Stimulated activated CD8-positive, alpha-beta memory T cell treated with anti-CD3 and anti-CD28 coated beads, Interleukin-15, amount 100 ng/mL, for 1 hour (primary cell): Measurements from ENCODE around the gene AGAP3.
A peak's percentile ranks its signal among the peaks of the same experiment; 100 is the strongest.

Experiments used
- DNase-seq: peaks from one replicate; pipeline ENCODE4 v3.0.0-alpha.2; 2020; ENCODE audit warnings: low read depth

The AGAP3 gene

GRCh38 chr7:151167197-151167961 lies 81.1 kb downstream of the AGAP3 start, which contains the start of gene GBX1:
Gene GBX1, minus strand, starts transcription at chr7:151167694. Its CDS starts 146 bp downstream, at chr7:151167548.
- no peak for DNase-seq

DNA sequence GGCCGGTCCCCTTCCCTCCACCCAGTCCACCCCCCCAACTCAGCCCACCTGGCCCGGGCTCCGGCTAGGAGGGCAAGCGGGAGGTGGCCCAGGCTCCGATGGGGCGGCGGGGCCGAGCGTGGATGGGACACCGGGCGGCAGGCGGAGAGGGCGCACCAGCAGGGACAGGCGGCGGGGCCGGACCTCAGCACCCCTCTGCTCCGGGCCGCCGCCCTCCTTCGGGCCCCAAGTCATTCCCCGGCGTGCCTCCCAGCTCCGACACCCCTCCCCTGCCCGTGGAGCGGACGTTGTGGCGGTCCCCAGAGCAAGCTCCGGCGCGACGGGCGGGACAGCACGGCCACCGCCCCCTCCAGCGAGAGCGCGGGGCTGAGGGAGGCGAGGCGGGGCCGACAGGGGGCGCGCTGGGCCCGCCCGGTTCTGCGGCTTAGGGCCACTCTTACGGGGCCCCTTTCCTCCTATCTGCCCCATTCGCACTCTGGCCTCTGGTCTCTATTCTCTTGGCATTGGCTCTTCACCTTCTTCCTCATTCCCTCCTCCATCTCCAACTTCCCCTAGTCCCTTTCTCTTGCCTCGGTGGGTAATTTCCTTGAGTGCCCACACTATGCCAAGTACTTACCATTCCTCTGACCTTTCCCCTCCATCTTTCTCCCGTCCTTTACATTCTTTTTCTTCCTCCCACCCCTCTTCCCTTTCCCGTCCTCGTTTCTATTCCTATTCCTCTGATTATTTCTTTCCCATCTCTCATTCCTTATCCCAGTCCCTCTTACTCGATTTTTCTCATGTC lies 81.9 kb downstream of the AGAP3 start:
- DNase-seq = peak; percentile 18

- no peak for DNase-seq
These were observed 82.5 kb downstream of the AGAP3 start for GRCh38 chr7:151168787-151169162.

DNA sequence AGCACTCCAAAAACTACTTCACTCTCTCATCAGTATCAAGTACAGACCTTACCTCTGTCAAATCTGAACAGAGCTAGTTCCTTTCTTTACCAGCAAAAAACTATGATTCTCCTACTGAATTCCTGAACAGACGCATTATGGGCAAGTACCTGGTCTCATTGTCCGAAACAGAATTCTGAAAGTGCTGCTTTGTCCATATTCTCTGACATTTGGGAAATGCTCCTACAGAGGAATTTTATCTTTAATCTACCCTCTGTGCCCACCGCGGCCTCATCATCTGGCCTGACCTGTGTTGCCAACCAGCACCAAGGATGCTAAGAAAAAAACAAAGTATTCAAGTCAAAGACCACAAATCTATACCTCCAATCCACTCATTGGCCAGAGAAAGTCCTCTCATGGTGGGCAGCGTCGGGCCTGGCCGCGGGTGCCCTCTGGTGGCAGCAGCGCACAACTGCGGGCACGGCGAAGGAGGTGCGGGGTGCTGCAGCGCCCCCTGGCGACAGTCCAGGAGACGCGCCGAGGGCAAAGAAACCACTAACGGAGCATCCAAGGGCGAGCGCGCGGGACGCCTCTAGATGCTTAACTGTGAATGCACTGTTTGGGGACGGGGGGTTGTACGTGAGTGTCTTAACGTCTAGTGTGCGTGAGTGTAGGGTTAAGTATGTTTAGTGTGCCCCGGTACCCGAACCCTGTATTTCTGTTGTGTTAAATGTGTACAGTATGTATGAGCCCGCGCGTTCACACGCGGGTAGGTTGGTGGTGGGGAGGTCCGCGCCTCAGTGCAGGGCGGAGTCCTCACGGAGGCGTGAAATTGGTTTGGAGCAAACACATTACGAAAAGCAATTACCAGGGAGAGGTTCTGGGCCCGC lies 86.2 kb downstream of the AGAP3 start:
- DNase-seq = peak; percentile 55

- no peak for DNase-seq
These were observed 87.3 kb downstream of the AGAP3 start for GRCh38 chr7:151173386-151174245.

DNA sequence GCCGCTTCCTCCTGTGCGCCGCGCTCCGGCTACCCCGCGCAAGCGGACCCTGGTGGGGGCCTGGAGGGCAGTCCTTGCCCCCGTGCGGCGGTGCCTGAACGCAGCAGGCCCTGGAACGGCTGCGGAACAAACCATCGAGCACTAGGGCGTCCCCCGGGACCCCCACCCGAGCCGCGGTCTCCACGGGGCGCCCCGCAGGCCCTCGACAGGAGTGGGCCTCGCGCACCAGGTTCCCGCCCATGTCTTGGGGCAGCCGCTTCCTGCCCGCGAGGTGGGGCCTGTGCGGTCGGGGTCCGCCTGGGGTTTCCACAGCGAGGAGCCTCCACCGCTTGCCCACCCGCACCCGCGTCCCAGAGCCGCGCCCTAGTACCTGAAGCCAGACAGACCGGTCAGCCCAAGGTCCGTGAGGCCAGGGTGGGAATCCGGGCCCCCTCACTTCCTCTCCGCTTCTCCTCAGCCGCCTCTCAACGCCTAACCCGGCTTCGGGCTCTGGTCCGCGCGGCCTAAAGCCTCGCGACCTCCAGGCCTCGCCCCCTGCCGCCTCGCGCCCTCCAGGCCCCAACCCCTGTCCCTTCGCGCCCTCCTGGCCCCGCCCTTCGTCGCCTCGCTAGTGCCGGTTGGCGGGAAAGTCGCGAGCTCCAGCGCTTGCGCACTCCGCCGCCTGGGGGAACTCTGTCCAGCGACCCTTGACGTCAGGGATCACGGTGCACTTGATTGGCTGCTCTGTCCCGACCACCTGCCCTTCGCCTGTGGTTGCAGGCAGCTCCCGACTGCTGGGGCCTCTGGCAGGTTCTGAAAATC lies 88.2 kb downstream of the AGAP3 start:
- no peak for DNase-seq

- DNase-seq = no peak
These were observed 88.9 kb downstream of the AGAP3 start for GRCh38 chr7:151175047-151175792.

DNA sequence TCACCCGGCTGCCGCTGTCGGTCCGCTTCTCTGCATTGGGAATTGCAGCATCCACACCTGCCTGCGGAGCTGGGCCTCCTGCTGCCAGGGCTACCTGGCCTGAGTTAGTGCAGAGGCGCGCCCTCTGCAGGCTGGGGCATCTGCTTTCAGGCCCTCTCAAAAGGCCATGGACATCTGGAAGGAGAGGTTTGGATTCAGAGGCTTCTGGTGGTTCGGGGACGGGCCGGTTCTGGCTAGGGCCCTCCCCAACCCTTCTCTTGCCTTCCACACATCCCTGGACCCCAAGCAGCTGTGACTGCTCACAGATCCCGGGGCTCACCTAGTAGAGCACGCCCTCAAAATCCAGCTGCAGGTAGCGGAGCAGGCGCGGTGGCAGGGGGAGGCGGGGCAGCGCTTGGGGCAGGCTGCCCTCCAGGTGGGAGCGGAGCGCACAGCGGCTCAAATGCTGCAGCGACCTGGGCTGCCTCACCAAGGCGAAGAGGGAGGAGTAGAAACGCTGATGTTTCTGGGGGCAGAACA lies 89.6 kb downstream of the AGAP3 start:
- DNase-seq = no peak

- DNase-seq = no peak
These were observed 90.1 kb downstream of the AGAP3 start for GRCh38 chr7:151176401-151176800.

GRCh38 chr7:151177310-151177709 lies 91.0 kb downstream of the AGAP3 start:
- DNase-seq = no peak

DNA sequence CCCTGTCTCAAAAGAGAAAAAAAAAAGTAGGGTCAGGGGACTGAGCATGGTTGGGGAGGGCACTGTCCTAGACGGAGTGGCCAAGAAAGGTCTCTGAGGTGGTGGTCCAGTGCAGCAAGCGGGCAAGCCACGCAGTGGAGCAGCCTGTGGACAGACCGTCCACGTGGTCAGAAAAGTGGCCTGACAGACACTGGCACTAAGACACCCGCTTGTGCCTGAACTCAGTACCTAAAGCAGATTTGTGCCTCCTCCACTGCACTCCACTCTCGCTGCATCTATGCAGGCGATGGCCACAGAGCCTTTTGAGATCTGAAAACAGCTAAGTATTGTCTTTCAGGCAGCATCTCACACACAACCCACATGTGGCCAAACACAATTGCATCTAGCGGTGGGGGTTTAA lies 92.0 kb downstream of the AGAP3 start:
- no peak for DNase-seq

DNA sequence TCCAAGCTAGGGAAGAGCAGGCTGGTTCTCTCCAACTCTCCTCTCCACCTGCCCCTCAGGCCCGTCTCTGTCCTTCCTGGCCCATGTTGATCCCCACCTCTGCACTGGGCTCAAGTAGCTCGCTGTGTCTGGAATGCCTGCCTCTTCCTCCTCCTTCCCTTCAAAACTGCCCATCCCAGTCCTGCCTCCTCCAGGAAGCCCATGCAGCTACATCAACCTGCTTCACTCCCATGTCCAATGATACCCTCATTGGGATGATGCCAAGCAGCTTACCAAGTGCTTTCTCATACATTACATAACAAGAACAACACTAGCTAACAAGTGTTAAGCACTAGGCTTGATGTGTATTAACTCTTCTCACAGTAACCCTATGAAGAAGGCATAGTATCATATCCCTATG lies 92.6 kb downstream of the AGAP3 start:
- DNase-seq = no peak

DNA sequence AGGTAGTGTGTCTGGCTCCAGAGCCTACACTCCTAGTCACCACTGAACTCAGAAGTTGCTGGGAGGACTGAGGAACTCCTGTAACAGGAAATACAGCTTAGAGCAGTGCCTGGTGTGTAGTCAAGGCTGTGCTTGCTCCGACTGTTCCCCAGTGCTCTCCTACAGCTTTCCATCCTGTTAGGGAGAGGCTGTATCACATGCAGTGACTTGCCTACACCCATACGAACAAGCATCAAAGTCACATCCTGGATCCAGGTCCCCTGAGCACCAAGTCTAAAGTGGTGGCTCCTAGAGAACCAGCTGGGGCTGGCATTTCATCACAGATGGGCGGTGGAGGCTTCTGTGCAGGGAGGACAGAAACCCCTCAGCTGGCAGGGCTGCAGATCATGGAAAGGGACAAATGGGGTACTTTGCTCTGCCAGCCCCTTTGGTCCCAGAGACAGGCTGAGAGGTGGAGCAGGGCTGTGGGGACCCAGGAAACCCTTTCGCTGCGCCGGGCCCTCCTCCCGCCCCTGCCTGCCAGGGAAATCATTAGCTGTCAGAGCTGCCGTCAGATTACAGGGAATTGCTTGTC lies 93.1 kb downstream of the AGAP3 start:
- no peak for DNase-seq

DNA sequence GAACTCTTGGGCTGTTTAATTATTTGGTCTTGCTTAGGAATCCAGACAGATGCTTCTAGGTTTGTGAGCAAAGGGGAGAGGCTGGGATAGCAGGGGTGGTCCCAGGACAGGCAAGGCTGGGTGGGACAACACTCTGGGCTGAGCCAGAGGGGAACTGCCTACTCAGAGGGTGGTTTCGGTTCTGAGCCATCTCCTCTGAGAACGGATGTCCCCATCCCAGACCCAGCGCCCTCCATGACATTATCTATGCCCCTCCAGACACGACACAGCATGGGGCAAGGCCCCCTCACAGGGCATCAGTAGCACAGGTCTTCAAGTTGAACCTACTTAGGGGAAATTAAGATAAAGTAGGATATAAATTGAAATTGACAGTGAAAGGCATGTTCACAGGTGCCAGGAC lies 93.7 kb downstream of the AGAP3 start:
- no peak for DNase-seq

DNA sequence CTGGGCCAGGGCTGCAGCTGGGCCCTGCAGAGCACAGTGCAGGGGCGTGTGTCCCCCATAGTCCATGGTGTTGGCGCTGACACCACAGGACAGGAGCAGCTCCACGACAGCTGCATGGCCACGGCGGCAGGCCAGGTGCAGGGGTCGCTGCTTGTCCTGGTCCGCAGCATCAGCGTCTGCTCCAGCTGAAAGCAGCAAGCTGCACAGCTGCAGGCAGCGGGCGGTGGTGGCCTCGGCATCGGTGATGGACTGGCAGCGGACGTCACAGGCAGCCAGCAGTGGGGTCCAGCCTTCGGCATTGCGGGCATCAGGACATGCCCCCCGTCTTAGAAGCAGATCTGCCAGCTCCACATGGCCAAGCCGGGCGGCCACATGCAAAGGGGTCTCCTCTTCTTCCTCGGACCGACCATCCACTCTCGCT lies 94.7 kb downstream of the AGAP3 start:
- no peak for DNase-seq

DNA sequence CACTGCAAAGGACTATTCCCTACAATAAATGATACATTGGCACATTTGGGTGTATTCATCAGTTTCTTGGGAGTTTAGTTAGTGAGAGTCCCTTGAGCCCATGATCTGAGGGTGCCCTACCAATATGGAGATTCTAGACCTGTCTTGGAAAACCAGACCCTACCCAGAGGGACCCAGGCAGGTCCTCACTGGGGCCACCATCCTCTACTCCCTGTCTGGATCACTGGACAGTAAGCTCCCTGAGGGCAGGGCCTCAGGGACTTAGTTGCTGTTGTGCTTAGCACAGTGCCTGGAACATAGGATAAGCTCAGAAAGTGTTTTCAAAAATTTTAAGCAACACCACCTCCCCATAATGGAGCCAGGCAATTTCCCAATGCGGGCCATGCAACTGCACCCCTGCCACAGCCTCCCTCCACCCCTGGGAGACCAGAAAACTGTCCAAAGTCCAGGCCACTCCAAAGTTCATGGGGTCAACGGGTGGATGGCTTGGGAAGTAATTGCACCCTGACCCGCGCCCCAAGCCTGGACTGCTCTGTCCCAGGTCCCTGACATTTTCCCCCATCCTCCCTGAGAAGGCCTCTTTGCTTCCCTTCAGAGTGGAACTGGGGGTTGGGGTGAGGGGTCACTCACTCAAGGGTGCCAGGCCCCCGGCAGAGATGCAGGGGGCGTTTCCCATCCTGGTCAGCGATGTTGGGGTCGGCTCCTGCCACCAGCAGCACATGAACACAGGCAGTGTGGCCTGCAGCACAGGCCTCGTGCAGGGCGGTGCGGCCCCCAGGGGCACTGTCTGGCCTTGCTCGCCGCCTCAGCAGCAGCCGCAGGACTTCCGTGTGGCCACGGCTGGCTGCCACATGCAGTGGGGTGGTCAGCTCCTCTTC lies 99.7 kb downstream of the AGAP3 start:
- DNase-seq = no peak

DNA sequence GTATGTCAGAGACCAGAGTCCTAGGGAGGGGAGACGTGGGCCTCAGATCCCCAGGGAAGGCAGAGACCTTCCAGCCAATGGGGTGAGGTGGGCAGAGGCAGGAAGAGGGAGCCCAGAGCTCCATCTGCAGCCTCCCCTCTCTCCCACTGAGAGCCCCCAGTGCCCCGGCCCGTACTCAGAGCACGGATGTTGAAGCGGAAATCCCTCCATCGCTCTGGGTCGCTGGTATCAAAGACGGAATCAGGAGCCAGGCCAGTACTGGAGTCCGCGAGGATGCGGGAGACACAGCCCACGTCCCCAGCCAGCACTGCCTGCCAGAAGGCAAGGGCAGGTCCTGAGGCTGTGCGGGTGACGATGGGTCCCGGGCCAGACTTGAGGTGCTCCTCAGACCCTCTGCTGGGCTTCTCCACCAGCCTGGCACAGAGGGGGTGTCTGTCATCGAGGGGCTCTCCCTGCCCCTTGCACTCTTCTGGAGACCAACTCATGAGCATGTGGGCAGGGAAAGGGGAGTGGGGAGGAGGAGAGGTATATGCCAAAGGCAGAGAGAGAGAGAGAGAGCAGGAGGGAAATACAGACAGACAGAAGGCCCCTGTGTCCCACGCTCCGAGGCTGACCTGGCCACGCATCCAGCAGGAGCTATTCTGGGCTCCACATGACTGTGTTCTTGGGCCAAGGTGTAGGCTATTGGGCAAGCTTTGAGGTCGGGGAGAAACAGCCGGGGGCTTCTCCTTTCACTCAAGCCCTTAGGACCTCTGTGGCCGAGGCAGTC lies 100.5 kb downstream of the AGAP3 start, which contains the start of gene ASB10:
Gene ASB10 (minus strand): TSS at position 611 of the 769 bp plus-strand sequence. CDS start 120 bp downstream, at position 491.
- DNase-seq = no peak
